LoVo (cell line): ENCODE results near the gene HIC2.
"Not testable (repeated sequence)": the region's sequence is repeated elsewhere in the genome, so short reads cannot be mapped to it uniquely, and the experiment has no call there.

Source experiments
- DNase-seq: peaks from one replicate; pipeline ENCODE4 v3.0.0-alpha.2; 2016; ENCODE audit warnings: low spot score

Gene HIC2

DNA sequence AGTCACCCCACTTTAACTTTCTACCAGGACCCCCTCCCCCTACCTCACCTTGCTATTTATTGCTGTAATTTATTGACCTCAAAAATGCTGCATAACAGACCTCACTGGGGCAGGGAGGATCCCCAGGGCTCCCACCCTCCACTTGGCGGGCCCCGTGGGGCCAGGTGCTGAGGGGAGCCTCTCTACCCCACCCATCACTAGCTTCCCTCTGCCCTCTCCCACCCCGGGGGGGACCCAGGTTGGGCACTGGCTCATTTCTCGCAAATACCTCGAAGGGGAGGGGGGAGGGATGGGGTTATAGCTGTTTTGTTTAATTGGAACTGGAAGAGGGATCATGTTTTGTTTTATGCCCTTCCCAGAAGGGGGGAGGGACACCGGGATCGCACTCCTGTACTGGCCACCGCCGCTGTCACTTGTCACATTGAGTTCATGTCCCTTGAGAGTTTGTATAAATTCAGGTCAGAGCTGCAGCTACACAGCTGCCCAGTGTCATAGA lies 33.7 kb downstream of the HIC2 start:
- DNase-seq, result no peak

DNA sequence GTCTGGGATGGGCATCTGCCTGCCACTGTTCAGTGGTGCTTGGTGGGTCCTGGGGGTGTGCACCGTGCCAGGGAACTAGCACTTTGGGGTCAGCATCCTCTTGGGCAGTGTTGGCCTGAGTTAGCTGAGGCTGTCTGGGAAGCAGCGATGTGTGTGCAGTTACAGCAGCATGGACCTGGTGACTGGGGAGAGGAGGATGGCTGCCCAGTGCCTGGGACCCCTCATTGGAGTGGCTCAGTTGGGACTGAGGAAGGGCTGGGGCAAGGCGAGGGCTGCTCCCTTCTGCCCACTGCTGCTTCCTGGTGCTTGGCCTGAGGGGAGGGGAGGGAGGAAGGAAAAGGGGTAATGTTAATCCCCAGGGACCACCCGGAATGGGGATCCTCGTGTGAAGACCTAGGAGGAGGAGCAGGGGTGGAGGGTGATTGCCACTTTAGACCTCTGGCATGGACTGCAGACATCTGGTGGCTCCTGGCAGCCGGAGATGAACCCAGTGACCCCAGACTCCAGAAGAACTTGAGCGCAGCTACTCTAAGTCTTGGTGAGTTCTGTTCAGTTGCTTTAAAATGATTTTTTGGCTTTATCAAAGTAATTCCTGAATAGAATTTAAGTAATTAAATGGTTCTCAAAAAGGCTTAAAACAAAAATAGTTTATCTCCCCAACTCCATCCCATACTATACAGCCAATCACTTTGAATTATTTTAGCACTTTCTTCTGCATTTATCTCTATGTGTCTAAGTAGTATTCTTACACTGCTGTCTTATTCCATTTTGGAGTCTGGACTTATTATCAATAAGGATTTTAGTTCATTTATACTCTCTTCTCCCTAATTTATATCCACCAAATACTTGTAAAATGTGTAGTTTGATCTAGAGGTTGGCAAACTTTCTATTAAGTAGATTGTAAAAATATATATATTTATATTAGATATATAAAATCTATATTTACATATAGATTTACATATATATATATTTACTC lies 34.7 kb downstream of the HIC2 start:
- DNase-seq, result no peak

DNA sequence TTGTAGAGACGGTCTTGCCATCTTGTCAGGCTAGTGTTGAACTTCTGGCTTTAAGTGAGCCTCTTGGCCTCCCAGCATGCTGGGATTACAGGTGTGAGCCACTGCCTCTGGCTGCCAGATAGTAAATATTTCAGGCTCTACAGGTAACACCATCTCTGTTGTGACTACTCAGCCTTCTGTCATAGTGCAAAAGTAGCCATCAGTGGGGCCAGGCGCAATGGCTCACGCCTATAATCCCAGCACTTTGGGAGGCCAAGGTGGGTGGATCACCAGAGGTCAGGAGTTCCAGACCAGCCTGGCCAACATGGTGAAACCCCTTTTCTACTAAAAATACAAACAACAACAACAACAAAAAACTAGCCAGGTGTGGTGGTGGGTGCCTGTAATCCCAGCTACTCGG lies 35.5 kb downstream of the HIC2 start:
- not testable (repeated sequence) for DNase-seq

DNA sequence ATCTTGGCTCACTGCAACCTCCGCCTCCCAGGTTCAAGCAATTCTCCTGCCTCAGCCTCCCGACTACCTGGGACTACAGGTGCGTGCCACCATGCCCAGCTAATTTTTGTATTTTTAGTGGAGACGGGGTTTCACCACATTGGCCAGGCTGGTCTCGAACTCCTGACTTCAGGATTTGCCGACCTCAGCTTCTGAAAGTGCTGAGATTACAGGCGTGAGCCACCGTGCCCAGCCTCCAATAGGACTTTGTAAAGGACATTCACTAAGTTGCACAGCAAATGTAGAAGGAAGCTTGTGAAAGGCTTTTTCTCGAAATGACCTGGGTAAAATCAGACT lies 37.8 kb downstream of the HIC2 start:
- DNase-seq, result not testable (repeated sequence)

DNA sequence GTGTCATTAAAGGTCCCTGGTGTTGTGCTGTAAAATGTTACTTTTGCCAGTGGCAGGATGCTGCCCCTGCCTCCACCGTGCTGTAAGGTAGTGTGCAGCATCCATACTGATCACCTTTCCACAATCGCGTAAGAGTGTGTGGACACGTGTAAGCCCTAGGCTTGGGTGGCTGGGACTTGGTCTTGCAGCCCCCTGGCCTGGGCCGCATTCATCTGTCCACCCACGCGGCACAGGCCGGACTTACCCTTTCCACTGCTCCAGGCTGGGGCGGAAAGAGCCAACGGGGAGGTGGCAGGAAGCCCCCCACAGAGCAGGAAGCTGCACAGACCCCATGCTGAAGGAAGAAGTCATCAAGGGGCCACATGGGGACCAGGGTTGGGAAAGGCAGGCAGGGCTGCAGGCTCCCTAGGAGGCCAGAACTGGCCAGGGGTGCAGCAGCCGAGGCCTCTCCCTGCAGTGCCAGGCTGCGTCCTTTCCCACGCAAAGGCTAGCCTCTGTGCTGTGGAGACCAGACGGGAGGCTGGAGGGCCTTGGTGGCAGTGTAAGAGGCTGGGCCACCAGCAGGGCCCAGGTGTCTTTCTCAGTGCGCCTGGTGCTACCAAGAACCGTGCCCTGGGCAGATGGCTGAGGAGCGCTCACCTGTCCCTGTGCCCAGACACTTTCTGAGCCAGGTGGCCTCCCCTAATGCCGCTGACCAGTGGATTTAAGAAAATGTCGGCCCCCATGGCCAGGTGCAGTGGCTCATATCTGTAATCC lies 38.3 kb downstream of the HIC2 start:
- DNase-seq, result no peak

DNA sequence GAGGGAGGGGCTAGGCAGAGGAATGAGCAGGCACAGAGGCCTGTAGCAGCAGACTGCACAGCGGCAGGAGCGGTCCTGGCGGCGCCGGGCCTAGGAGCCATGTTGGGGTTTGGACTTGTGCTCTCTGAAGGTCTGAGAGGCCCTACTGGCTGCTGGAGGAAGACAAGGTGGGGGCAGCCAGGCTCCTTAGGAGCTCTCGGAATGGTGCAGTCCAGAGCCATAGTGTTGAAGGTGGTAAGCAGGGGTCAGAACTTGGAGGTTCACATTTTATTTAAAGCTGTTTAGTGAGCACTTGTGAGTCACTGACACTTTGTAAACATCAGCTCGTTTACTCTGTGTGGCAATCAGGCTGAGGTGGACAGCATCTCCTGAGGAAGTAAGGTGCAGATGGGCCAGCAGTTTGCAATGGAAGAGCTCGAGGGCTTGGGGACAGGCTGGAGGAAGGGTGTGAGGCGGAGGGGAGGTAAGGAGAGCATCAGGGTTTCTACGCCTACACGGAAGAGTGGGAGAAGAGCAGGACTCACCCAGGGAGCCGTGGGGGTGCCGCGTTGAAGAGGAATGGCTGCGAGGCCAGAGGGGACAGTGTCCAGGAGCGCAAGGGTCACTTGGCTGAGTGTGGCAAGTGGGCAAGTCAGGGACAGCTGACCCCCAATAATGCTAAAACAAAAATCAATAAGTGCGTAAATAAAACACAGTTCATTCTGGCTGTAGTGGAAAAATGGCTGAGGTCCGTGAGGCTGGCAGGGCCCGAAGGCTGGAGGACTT lies 40.0 kb downstream of the HIC2 start:
- no peak for DNase-seq

DNA sequence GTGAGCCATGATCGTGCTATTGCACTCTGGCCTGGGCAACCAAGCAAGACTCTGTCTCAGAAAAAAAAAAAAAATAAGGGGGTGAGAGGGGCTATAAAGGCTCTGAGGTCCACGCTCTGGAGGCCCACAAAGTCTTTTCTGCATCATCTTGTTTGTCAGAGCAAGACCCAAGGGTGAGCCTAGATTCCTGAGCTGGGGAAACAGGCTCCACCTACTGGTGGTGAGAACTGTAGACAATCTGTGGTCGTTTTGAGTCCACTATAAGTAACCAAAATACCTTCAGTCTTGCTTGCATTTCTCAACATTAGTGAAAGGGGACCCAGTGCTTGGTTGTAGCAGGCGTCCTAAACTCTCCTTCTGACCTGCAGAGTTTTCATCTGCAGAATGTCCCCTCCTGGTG lies 45.5 kb downstream of the HIC2 start:
- DNase-seq, result not testable (repeated sequence)

DNA sequence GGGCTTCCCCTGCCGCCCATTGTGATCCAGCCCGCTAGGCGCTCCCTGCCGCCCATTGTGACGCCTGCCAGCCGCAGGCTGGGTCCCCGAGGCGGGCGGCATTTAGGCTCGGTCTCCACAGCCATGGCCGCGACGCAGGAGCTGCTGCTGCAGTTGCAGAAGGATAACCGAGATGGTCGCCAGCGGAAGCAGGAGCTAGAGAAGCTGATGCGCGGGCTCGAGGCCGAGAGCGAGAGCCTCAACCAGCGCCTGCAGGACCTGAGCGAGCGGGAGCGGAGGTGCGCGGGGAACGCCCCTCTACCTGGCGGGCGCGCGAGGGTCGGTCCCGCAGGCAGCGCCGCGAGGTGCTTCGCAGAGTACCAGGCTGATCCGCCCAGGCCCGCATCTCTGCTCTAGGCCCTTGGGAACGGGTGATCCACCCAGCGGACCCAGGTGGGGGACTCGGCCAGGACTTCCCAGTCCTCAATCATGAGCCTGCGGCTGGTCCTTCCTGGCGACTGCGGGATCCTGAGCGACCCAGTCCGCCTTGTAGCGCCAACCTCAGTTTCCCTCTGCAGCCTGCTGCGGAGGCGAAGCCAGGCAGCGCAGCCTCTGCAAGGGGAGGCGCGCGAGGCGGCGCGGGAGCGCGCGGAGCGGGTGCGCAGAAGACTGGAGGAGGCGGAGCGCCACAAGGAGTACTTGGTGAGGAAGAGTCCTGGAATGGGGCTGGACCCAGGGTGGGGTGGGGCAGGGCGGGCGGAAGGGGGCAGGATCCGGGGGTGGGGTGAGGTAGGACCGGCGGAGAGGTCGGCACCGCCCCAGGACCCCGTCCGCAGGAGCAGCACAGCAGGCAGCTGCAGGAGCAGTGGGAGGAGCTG lies 50.4 kb downstream of the HIC2 start, which contains the start of gene TMEM191C:
Gene TMEM191C, plus strand, starts transcription at position 51 of the 857 bp plus-strand sequence. Its CDS starts 73 bp downstream, at position 124.
- DNase-seq, result not testable (repeated sequence)

DNA sequence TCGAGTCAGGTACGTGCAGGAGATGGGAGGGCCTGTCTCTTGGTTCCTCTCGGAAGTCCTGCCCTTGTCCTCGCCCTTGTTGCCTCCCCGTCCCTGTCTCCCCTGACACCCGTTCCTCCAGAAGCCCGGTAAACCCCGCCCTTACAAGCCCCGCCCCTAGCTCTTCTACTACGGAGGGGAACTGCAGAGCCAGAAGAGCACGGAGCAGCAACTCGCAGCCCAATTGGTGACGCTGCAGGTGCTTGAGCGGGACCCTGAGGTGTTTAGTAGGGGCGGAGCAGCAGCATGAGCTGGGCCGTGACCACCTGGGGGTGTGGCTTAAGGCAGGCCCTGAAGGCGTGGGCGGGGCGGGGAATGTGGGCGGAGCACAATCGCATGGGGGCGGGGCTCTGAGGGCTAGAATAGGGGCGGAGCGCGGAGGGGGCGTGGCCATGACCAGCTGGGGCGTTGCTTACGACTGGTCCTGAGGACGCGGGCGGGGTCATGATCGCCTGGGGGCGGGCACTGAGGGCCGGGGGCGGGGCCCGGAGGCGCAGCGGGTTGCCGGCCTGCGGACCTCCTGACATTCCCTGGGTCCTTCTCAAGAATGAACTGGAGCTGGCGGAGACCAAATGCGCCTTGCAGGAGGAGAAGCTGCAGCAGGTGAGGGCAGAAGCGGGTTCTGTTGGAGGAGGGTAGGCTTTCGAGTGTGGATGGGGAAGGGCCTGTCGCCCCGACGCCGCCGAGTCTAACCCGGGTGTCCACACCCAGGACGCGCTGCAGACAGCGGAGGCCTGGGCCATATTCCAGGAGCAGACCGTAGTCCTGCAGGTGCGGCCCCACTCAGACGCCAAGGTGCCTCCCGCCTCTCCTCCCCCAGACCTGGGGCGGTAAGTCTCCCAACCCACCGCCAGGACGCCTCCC lies 51.3 kb downstream of the HIC2 start:
- peak; percentile 72 for DNase-seq

DNA sequence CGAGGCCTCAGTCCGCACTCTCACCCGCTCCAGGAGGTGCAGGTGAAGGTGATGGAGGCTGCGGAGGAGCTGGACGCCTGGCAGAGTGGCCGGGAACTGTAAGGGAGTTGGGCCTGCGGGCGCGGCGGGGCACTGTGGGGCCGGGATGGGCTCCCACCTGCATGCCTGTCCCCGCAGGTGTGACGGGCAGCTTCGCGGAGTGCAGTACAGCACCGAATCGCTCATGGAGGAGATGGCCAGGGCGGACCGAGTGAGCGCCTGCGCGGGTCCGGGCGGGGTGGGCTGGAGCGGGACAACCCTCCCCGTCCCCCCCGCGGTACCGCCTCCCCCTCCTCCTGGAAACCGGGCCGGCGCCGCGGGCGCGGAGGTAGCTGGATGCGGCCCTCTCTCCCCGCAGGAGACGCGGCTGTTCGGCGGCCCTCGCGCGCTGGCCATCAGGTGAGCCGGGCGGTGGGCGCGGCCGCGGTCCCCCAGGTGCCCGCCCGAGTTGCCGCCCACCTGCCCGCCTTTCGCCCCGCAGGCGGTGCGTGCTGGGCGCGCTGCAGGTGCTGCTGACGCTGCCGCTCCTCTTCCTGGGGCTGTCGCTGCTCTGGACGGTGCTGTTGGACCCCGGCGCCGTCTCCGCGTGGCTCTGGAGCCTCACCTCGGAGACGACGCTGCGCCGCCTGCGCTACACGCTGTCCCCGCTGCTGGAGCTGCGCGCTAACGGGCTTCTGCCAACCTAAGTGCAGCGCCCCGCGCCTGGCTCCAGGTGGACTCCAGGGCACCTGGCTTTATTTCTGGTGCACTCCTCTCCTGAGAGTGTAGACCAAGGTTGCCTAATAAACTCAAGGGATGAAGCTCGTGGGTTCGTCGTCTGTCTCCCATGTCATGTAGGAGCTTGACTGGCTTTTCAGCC lies 52.2 kb downstream of the HIC2 start:
- DNase-seq, result not testable (repeated sequence)

DNA sequence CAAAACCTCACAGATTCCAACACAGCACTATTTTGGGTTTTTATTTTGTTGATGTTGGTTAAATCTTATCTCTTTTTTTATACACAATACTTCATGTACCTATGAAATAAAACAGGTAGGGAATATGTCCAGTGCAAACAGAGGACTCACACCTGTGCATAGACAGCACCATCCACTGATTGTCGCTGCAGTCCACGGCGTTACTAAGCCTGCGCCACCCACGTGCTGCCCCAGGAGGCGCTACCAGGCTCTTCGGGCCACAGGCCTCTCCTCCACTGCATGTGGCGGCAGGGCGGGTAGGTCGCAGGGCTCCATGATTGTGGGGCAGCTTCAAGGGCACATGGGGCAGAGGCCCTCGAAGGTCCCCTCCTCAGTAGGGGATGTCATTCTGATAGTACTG lies 55.8 kb downstream of the HIC2 start:
- DNase-seq, result not testable (repeated sequence)

DNA sequence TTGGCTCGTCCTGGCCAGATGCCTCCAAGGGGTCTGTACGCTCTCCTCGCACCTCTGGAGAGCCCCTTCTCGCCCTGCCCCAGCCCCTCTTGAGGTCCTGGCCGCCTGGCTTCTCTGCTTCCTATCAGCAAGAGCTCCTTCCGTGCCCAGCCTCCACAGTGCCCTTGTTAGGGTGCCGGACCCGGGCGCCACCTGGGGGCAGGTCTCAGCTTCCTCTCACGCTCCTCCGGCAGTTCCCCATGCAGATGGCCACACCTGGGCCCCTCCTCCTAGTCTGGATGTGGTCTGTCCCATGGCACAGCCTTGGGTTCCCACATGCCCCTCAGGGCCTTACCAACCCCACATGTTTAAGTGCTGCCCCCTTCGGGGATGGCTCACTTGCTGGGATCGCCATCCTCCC lies 56.5 kb downstream of the HIC2 start:
- DNase-seq, result not testable (repeated sequence)

DNA sequence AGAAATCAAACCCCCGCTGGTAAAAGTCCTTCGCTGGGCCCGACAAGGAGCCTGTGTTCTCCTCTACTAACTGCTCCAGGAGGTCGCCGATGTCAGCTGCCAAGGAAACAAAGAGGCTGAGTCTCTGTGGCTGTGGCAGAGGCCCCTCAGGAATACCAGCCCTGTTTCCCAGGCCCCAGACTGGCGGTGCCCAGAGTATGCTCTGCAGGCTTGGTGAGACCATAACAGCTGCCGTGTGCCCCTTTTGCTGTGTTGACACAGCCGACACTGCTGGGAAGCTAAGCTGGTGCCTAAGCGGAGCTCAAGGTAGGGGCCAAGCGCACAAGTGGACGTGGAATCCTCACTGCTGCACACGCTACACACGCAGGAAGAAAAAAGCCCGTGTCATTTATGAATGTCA lies 66.9 kb downstream of the HIC2 start:
- not testable (repeated sequence) for DNase-seq

DNA sequence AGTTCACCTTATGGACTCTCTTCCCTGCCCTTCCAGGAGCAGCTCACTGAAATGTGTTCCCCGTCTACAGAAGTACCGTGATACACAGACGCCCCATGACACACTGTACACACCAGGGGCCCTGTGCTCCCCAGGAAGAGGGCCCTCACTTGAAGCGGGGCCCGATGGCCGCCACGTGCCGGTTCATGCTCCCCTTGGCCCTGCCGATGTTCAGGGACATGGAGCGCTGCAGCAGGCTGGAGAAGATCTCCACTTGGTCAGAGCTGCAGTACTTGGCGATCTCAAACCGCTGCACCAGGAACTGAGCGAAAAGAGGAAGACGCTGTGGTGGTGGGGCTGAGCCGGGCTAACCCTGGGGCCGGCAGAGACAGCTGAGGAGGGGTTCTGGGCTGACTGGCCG lies 70.6 kb downstream of the HIC2 start:
- not testable (repeated sequence) for DNase-seq

DNA sequence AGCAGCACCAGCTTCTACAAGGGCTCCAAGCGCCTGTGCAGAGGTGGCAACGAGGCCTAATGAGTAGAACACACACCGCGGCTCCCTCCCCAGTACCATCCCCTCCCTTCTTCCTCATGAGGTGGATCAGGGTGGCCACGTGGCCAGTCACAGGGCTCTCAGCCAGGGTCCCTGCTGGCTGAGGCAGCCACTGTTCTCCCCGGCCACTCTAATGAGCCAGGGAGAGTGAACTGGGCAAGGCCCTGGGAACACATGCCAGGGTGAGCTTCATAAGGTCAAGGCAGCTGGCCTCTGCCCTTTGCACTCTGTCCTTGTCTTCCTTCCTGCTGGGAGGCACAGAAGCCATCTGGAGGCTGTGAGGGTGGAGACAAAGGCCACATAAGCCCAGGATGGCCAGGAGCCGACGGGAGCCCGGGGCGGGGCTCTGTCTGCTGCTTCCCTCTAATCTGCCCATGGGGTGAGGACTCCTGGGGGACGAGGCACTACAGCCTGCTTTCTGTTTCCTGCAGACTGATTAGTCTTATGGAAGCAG lies 72.0 kb downstream of the HIC2 start:
- DNase-seq, result not testable (repeated sequence)

DNA sequence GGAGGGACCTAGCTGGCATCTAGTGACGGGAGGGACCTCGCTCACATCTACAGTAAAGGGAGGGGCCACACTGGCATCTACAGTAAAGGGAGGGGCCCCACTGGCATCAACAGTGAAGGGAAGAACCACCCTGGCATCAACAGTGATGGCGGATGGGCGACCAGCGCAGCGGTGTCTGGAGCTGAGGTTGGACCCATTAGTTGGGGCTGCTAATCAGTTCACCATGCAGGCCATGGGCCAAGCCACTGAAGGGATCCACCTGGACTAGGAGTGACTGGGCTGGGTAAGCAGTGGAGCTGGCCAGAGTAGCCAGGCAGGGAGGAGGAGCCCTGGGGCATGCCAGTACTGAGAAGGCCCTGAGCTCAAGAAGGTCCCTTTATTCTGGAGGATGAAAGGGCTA lies 73.4 kb downstream of the HIC2 start:
- not testable (repeated sequence) for DNase-seq

DNA sequence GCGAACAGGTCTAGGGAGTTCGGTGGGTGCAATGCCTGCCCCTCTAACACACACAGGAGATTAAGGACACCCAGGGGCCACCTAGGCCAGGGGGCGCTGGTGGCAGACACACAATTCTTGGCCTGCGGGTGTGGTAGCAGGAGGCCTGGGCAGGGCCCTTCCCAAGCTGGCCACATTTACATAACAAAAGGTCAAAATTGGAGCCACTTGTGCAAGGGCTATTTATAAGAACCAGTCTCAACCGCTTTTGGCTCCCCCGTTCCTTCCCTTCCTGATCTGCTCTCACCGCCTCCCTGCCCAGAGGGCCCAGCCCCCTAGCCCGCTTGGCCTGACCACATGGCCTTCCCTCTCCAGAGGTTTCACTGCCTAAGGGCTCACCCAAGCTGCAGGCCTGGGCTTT lies 75.1 kb downstream of the HIC2 start:
- DNase-seq, result not testable (repeated sequence)
